Activated CD4-positive, alpha-beta T cell treated with anti-CD3 and anti-CD28 coated beads, Interleukin-2, Interleukin-6, amounts not matched to agents 100 ng/mL and 50 ng/mL, durations not matched to agents 16 hours and 8 hours (primary cell): ENCODE results near the gene EFCAB6.
A peak's percentile ranks its signal among the peaks of the same experiment; 100 is the strongest.

Experiments used
- DNase-seq: peaks from one replicate; pipeline ENCODE4 v3.0.0-alpha.2; 2020

The EFCAB6 gene

GRCh38 chr22:43521716-43522115 is 290.4 kb downstream of the EFCAB6 start:
- DNase-seq: no peak

DNA sequence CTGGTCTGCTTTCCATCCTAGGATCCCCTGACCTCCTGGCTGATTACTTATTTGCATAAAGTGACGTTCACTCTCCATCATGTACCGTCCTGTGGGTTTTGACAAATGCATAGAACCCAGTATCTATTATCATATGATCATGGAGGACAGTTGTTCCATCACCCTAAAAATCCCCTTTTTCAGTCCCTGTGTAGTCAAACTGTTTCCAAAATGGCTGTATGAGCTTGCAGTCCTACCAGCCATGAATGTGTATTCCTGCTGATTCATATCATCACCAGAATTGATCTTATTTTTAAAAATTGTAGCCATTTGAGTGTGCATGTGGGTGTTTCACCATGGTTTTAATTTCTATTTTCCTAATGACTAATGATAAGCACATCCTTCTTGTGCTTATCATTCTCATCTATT is 291.5 kb downstream of the EFCAB6 start:
- DNase-seq: peak; percentile 80

- no peak for DNase-seq
Observed at GRCh38 chr22:43516996-43517635, 295.0 kb downstream of the EFCAB6 start.

GRCh38 chr22:43516386-43516785 is 295.7 kb downstream of the EFCAB6 start:
- no peak for DNase-seq

GRCh38 chr22:43515902-43516301 is 296.2 kb downstream of the EFCAB6 start:
- DNase-seq: no peak

GRCh38 chr22:43515411-43515810 is 296.7 kb downstream of the EFCAB6 start:
- no peak for DNase-seq

GRCh38 chr22:43514476-43515157 is 297.5 kb downstream of the EFCAB6 start:
- no peak for DNase-seq

DNA sequence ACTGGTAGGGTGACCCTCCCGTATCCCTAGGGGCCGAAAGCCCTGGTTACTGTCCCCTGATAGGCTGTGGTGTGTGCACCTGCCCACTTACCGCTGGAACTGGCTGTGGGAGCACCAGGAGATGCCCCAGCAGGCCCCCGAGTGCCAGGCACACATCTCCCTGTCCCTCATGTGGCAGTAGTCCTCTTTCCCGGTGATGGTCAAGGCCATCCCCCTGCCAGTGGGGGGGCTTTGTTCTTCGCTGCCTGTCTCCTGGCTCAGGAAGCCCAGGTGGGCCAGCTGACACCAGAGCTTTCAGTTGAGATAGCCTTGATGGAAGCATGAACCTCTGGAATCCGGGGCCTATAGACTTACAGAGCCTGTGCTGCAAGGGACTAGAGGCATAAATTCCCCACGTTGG is 299.8 kb downstream of the EFCAB6 start:
- no peak for DNase-seq

DNA sequence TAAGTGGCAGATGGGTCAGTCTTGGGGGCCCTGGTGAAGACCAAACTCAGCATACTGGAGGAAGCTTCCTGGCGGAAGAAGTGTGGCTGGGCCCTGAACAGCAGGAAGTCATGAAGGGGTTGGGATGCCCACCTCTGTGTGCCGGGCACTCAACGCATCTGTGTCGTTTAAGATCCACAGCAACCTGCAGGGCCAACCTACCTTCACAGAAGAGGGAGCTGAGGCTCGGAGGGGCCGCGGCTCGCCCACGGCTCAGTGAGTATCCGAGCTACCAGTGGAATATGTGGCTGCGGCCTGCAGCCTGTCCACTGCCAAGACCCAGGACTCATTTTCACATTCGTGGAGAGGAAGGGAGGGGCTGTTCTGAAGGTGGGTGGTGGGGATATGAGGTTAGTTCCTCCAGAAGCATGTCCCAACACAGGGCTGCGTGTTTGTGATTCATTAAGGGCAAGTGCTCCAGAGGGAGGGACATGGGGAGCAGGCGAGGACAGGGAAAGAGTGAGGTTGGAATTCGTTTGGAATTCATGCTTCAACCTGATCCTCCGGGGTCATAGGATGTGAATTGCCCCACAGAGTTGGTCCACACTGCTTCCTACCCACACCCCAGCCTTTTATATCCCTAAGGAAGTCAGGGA is 300.7 kb downstream of the EFCAB6 start:
- no peak for DNase-seq

DNA sequence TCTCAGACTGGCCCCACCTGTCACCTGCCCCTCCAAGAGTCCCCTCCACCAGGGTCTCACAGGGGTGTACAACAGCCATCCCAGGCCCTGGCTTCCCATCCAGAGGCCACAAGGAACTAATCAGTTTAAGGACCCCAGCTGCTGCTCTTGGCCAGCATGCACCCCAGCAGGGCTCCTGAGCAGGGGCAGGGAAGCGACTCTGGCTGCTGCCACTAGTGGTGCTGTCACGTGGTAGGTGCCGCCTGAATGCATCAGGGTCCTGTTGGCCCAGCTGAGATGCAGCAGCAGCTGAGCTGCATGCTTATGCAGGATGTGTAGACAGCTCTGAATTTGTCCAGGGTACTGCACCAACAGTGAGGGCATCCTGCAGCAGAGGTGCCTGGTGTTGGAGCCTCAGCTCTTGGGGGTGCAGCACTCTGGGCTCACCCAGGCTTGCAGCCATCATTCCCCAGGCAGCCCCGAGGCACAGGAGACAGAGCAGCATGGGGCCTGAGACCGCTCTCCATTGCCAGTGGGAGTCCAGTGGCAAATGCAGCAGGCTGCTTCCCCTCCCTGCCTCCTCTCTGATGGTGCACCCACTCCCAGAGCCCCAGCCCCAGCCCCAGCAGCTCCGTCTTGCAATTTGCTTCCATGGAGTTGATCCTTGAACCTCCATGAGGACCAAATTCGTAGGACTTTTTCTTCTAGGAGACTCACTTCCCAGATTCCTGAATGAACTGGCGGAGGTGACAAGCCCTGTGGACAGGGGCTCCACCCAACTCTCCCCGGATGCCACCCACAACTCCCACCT is 301.6 kb downstream of the EFCAB6 start:
- no peak for DNase-seq

GRCh38 chr22:43509337-43509736 is 302.8 kb downstream of the EFCAB6 start:
- DNase-seq: no peak

DNA sequence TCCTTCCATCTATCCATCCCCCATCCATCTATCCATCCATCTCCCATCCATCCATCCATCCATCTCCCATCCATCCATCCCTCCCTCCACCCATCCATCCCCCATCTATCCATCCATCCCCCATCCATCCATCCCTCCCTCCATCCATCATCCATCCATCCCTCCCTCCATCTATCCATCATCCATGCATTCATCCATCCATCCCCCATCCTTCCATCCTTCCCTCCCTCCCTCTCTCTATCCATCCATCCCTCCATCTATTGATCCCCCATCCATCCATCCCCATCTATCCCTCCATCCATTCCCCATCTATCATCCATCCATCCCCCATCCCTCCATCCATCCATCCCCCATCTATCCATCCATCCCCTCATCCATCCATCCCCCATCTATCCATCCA is 303.6 kb downstream of the EFCAB6 start:
- no peak for DNase-seq

DNA sequence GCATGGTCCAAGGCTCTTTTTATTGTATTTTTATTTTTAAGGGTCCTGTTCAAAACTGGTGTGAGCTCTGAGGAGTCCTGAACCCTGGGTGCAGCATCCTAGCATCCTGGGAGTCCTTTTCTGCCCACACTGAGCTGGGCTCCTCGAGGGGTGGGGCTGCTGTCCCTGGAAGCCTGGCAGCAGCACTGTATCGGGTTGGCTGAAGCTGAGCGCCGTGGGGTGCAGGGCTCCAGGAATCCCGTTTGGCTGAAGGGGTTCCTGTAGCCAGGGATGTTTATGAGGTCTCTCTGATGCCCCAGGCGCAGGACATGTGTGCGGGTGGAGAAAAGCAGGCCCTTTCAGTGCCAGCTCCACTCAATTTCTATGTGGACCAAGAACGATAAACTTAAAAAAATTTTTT is 304.9 kb downstream of the EFCAB6 start:
- no peak for DNase-seq

- no peak for DNase-seq
Observed at GRCh38 chr22:43506487-43506886, 305.6 kb downstream of the EFCAB6 start.

DNA sequence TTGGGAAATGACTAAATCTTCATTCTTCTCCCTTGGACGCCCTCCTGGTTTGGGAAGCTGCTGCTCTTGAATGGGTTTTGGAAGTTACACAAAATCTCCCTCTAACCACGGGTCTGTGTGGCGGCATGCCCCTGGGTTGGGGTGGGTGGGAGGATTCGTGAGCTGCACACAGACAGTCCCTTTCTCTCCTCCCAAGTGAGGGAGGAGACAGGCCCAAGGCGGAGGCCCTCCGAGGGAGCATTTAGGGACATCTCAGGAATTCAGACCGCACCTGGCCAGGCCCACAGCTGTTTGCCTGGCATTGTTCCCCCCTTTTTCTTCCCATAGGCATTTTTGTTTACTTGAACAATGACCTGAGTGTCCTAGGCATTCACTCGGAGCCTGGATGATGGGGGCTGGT is 306.2 kb downstream of the EFCAB6 start:
- DNase-seq: no peak

- DNase-seq: no peak
Observed at GRCh38 chr22:43505423-43505822, 306.7 kb downstream of the EFCAB6 start.

DNA sequence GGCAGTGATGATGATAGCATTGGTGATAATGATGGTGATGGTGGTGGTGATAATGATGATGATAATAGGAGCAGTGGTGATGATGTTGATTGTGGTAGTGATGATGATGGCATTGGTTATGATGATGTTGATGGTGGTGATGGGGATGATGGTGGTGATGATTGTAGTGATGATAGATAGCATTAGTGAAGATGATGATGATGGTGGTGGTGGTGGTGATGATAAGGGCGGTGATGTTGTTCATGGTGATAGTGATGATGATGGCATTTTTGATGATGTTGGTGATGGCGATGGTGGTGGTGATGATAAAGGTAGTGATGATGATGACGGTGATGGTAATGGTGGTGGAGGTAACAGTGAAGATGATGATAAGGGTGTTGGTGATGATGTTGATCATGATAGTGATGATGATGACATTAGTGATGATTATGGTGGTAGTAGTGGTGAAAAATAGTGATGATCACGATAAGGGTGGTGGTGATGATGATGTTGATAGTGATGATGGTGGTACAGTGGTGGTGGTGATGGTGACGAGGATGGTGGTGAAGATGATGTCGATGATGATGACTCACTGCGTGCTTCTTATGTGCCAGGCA is 307.3 kb downstream of the EFCAB6 start:
- DNase-seq: no peak

DNA sequence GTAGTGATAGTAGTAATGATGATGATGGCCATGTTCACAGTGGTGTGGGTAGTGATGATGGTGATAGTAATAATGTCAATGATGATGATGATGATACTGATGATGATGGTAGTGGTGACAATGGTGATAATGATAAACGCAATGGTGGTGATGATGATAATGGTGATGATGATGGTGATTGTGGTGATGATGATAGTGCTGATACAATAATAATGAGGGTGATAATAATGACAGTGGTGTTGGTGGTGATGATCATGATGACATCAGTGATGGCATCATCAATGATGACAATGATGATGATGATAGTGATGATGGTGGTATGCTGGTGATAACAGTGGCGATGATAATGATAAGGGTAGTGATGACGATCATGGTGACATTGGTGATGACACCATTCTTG is 308.0 kb downstream of the EFCAB6 start:
- no peak for DNase-seq

DNA sequence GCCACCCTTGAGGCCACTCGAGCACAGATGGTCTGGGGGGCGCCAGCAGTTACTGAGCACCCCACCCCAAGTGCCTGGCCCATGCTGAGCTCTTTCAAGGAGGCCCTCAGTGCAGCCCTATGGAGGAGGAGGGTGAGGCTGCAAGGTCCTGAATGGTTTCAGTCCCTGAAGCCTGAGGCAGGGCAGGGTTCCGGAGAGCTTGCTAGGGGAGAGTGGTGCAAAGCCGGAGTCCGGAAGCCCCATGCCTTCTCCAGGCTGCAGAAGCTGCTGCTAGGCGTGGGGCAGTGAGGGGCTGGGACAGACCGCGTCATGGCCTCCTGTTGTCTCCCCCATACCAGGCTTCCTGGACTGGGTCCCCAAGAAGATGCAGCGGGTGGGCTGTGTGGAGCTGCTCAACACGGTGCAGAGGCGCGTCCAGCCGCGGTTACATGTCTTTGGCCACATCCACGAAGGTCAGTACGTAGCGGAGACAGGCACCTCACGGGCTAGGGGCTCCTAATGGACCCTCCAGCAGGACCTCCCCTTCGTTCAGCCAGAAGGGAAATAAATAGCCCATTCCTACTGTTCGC is 309.7 kb downstream of the EFCAB6 start:
- no peak for DNase-seq

- no peak for DNase-seq
Observed at GRCh38 chr22:43501878-43502277, 310.2 kb downstream of the EFCAB6 start.

DNA sequence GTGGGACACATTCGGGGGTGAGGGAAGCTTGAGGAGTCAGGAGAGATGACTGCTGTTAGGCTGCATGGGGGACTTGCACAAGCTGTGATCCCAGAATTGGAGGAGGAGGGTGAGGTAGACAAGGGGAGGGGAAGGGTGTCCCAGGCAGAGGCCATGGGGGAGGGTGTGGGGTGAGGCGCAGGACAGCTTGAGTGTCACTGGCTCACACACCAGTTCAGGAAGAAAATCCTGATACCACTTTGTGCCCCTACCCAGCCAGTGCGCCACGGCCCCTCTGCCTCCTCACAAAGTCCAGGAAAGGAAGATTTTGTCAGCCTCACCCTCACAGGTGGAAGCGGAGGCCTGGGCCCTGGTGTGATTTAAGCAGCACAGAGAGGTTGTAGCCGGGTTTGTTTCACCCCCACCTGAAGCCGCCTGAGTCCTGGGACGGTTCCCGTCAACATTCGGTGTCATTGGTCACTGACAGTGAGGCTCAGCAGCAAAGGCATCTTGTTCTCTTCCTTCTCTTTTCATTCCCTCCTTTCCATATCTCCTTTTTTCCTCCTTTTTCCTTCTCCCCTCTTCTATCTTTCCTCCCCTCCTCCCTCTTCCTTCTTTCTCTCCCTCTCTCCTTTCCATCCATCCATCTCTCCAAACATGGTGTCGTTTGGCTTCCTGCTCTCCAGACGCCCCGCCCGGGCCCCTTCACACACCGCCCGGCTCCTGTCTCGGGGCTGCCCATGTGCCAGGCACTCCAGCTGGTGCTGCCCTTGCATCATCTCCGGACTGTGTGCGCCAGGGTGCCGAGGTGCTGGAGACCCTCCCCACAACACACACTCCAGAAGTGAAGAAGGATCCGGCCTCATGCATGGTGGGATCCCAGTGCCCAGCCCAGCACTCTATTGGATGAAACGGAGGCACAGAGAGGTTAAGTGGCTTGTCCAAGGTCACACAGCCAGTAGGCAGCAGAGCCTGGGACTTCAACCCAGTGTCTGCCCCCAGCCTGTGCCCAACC is 311.0 kb downstream of the EFCAB6 start:
- no peak for DNase-seq

DNA sequence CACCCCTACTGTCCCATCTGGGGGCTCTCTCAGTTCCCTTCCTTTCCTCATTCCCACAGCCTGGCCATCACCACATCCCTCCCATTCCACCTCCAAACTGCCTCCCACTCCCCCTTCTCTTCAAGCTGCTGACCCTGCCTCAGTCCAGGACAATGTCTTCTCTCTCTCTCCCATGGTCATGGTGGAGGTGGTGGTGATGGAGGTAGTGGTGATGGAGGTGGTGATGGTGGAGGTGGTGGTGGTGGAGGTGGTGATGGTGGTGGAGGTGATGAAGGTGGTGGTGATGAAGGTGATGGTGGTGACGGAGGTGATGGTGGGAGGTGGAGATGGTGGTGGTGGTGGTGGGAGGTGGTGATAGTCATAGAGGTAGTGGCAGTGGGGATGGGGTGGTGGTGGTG is 313.2 kb downstream of the EFCAB6 start:
- DNase-seq: no peak
